GM12878 (cell line): ENCODE measurements around the gene NUMA1. TPM values are rescaled to one million over a fixed set of nuclear protein-coding genes. Genes with fewer than 3 reads are reported as not detected.

Experiments
- ATAC-seq: fragments of 200-7000 bp; cut with Tn5 transposase; 3 replicates; pipeline ENCODE4 v1.9.1; 2020; ENCODE audit warnings: mild to moderate bottlenecking, moderate library complexity
- BruUV-seq: library from RNA; stranded (reverse); fragments of 400-500 nt; replicated peaks from 2 replicates; lab custom pipeline; 2021; lab: Mats Ljungman, UMichigan
- CTCF ChIA-PET: fragments of 300-600 bp; sonication (Branson Sonifier 250); formaldehyde crosslinking; extraction: SDS; loops from one replicate; lab custom pipeline; 2021; ENCODE audit warnings: inconsistent platforms; lab: Yijun Ruan, JAX
- POLR2A ChIA-PET: fragments of 350-600 bp; formaldehyde crosslinking; extraction: SDS; loops from one replicate; lab custom pipeline; 2021; ENCODE audit warnings: inconsistent platforms; lab: Charles Lee
- RAD21 ChIA-PET: fragments of 300-600 bp; sonication (Branson Sonifier 250); formaldehyde crosslinking; loops from one replicate; lab custom pipeline; 2023; ENCODE audit warnings: antibody characterized with exemption; ENCODE audit not compliant: unreplicated experiment; lab: Charles Lee
- SMC1A ChIA-PET: fragments of 300-600 bp; sonication (Branson Sonifier 250); formaldehyde crosslinking; loops from one replicate; lab custom pipeline; 2023; ENCODE audit not compliant: unreplicated experiment, uncharacterized antibody; lab: Charles Lee
- DNase-seq: peaks from one replicate; pipeline ENCODE4 v3.0.0-alpha.2; 2011; ENCODE audit warnings: low read depth, low spot score
- FAIRE-seq: peaks from 3 replicates; lab custom pipeline; 2011; peaks lifted over from hg19 to GRCh38; lab: Jason Lieb, UNC
- H2AFZ ChIP-seq: 2 replicates; pipeline ENCODE4 v1.6.0; 2011; ENCODE audit warnings: low read depth, low read length, control low read depth; ENCODE audit not compliant: control insufficient read depth
- H3K27ac ChIP-seq: 2 replicates; pipeline ENCODE4 v1.5.1; 2011; ENCODE audit warnings: control low read depth; ENCODE audit not compliant: control insufficient read depth, insufficient read depth
- H3K27me3 ChIP-seq, 2 experiments: replicated peaks in 1 of 2; 2 replicates each; pipeline versions ENCODE4 v1.6.0 to v1.6.1; 2011; ENCODE audit warnings: low read length in 1 of 2; ENCODE audit not compliant: control insufficient read depth in 2 of 2, insufficient read depth in 2 of 2
- H3K36me3 ChIP-seq, 2 experiments: 2 replicates each; pipeline ENCODE4 v1.5.1; 2011; ENCODE audit warnings: low read length in 1 of 2; ENCODE audit not compliant: control insufficient read depth in 2 of 2, insufficient read depth in 2 of 2
- H3K4me1 ChIP-seq: 2 replicates; pipeline ENCODE4 v1.6.1; 2011; ENCODE audit warnings: mild to moderate bottlenecking, low read length, moderate library complexity, mixed read lengths; ENCODE audit not compliant: control insufficient read depth, insufficient read depth
- H3K4me2 ChIP-seq: 2 replicates; pipeline ENCODE4 v1.6.0; 2011; ENCODE audit warnings: control low read depth; ENCODE audit not compliant: control insufficient read depth, insufficient read depth
- H3K4me3 ChIP-seq: fragments of 200-600 bp; sonication (generic); 2 replicates; pipeline ENCODE4 v1.5.1; 2016
- H3K79me2 ChIP-seq: 2 replicates; pipeline ENCODE4 v1.6.0; 2011; ENCODE audit warnings: low read length; ENCODE audit not compliant: control insufficient read depth, insufficient read depth
- H3K9ac ChIP-seq: 2 replicates; pipeline ENCODE4 v1.8.0; 2011; ENCODE audit warnings: low read length, control low read depth, mixed read lengths; ENCODE audit not compliant: control insufficient read depth, insufficient read depth
- H3K9me3 ChIP-seq: replicated peaks from 3 replicates; pipeline ENCODE4 v1.5.1; 2011; ENCODE audit warnings: mild to moderate bottlenecking, low read length; ENCODE audit not compliant: control insufficient read depth, insufficient read depth
- H4K20me1 ChIP-seq: 2 replicates; pipeline ENCODE4 v1.6.0; 2011; ENCODE audit not compliant: control insufficient read depth, insufficient read depth
- CHD4 ChIP-seq: fragments of 200-600 bp; sonication (generic); IDR thresholded peaks from 2 replicates; pipeline ENCODE4 v1.6.1; 2016; ENCODE audit warnings: mild to moderate bottlenecking
- CREB1 ChIP-seq: IDR thresholded peaks from 2 replicates; pipeline ENCODE4 v1.6.1; 2012; ENCODE audit warnings: low read depth, mild to moderate bottlenecking, inconsistent platforms
- POLR2AphosphoS5 ChIP-seq: IDR thresholded peaks from 2 replicates; pipeline ENCODE4 v1.6.1; 2011; ENCODE audit warnings: mild to moderate bottlenecking, low read length, inconsistent platforms
- RCOR1 ChIP-seq: conservative IDR thresholded peaks from 2 replicates; pipeline ENCODE4 v1.6.1; 2012; ENCODE audit warnings: low read depth, low read length, improper control_type of control experiment
- WGBS: methylation state at CpG from one replicate; pipeline ENCODE4 v1.1.6; 2016; ENCODE audit warnings: low lambda C conversion rate; ENCODE audit not compliant: insufficient replicate concordance, insufficient coverage; ENCODE audit errors: missing lambda C conversion rate; 5-methylcytosine and 5-hydroxymethylcytosine counted together
- in situ Hi-C: fragments of 300-500 bp; cut with MboI; formaldehyde crosslinking; loops from 9 replicates; pipeline ENCODE4 v1.14.3; 2018; ENCODE audit warnings: mixed read lengths
- intact Hi-C: fragments of 100-400 bp; cut with micrococcal nuclease; formaldehyde crosslinking; loops from one replicate; pipeline ENCODE4 v1.14.2; 2022; ENCODE audit not compliant: unreplicated experiment
- polyA plus RNA-seq, 11 experiments: library from polyadenylated mRNA; depleted of rRNA in 4 of 11; unstranded in 6 of 11; stranded (reverse) in 5 of 11; fragments of >200 nt; fragmentation: Nextera tagmentation in 4 of 11; fragmentation: Illumina TruSeq in 1 of 11; extraction: Ambion mirVana in 4 of 11; extraction: Trizol in 1 of 11; gene quantifications; 1 replicate in 1 of 11; 2 replicates in 10 of 11; pipeline versions ENCODE4 v1.2.1 to v1.2.3, GENCODE V29; 2011 to 2016; ENCODE audit warnings: inconsistent platforms in 2 of 11, missing spikeins in 2 of 11, low read depth in 1 of 11
- total RNA-seq, 4 experiments: library from RNA; depleted of rRNA in 3 of 4; stranded (reverse); fragments of >200 nt in 3 of 4; fragmentation: Illumina TruSeq in 1 of 4; extraction: Trizol in 1 of 4; gene quantifications; 2 replicates each; pipeline versions ENCODE4 v1.2.1 to v1.2.3, GENCODE V29; 2013 to 2021
- TF ChIP-seq, protein P1 (sequence below): fragments of 450-650 bp; IDR thresholded peaks from 2 replicates; pipeline ENCODE4 v1.6.1; 2017; ENCODE audit warnings: mild to moderate bottlenecking

NUMA1 gene
- total and polyA plus RNA-seq, 10 of the 15 experiments (the other 5 are each of a cell fraction or from before 2014, with no cell fraction given), result 5.5 to 111 (median 61.0) TPM

GRCh38 chr11:72072348-72072747 lies 8.0 kb downstream of the NUMA1 start:
- Histone ChIP-seq H3K27me3 (no peaks in the 10 kb centered on the region), H3K4me1 (peaks cover 27% of the 10 kb centered on the region), H3K36me3 (peaks cover 0 to 2% of the 10 kb centered on the region in 2 experiments; a peak in 2 of 4 replicates), H3K4me2 (no peak overlapping the region), H3K9ac (no peak overlapping the region), H3K4me3 (no peak overlapping the region), H3K79me2 (peaks cover 78% of the 10 kb centered on the region), H3K9me3 (no peaks in the 10 kb centered on the region), H3K27ac (no peak overlapping the region), H4K20me1 (no peaks in the 10 kb centered on the region), H2AFZ (no peak overlapping the region)
- ATAC-seq (peak; percentile 6; the same call in 2 of the 3 replicates), DNase-seq (no peak), FAIRE-seq (no peak)
- no TSS peak for BruUV-seq
- ChIA-PET CTCF (interaction anchor here (0.9 to 5.0 kb wide), 7 partner anchors 8 to 359 kb away, joined by 3 to 27 read pairs (median 4); no protein-coding TSS in a partner anchor), RAD21 (interaction anchor here (1.0 to 7.8 kb wide), 2 partner anchors 33 to 47 kb away, joined by 4 to 46 read pairs; no protein-coding TSS in a partner anchor), POLR2A (interaction anchor here (0.6 to 2.8 kb wide), 7 partner anchors 9 to 76 kb away, joined by 3 to 16 read pairs (median 5); no protein-coding TSS in a partner anchor), SMC1A (interaction anchor here (0.7 to 8.0 kb wide), 8 partner anchors 8 to 86 kb away, joined by 3 to 48 read pairs (median 4); no protein-coding TSS in a partner anchor)
- in situ Hi-C loops (no loop called here), intact Hi-C loops (no loop called here)
- TF ChIP-seq, protein P1, sequence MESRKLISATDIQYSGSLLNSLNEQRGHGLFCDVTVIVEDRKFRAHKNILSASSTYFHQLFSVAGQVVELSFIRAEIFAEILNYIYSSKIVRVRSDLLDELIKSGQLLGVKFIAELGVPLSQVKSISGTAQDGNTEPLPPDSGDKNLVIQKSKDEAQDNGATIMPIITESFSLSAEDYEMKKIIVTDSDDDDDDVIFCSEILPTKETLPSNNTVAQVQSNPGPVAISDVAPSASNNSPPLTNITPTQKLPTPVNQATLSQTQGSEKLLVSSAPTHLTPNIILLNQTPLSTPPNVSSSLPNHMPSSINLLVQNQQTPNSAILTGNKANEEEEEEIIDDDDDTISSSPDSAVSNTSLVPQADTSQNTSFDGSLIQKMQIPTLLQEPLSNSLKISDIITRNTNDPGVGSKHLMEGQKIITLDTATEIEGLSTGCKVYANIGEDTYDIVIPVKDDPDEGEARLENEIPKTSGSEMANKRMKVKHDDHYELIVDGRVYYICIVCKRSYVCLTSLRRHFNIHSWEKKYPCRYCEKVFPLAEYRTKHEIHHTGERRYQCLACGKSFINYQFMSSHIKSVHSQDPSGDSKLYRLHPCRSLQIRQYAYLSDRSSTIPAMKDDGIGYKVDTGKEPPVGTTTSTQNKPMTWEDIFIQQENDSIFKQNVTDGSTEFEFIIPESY, result 0 out of 2 replicates have a peak, but pooled peaks have one; percentile 28
- TF ChIP-seq CHD4, result no peak
- no peak for TF ChIP-seq RCOR1
- no peak for TF ChIP-seq POLR2AphosphoS5
- TF ChIP-seq CREB1, result no peak
- WGBS, result 98% methylated on average over 3 of the region's 3 CpGs
